Fibroblast of mammary gland (primary cell): Measurements from ENCODE around the gene R3HDM2.

Source experiments
- DNase-seq: peaks from one replicate; pipeline ENCODE4 v3.0.0-alpha.2; 2010; ENCODE audit warnings: low read depth
- H3K4me3 ChIP-seq: 2 replicates; pipeline ENCODE4 v1.5.1; 2011; ENCODE audit warnings: low read depth, mild to moderate bottlenecking, low read length, moderate library complexity; ENCODE audit not compliant: control insufficient read depth
- CTCF ChIP-seq: conservative IDR thresholded peaks from 2 replicates; pipeline ENCODE4 v1.5.1; 2011; ENCODE audit warnings: low read depth, low read length, inconsistent platforms; ENCODE audit not compliant: control insufficient read depth, insufficient read depth

Gene R3HDM2

GRCh38 chr12:57472391-57472790 is 41.5 kb upstream of the R3HDM2 start:
- H3K4me3 ChIP-seq: no peak overlapping the region
- no peak for DNase-seq
- TF ChIP-seq CTCF: no peak

- no peak for DNase-seq
- H3K4me3 ChIP-seq: no peak overlapping the region
- TF ChIP-seq CTCF: no peak
Observed at GRCh38 chr12:57471661-57472060, 40.8 kb upstream of the R3HDM2 start.

- no peak for TF ChIP-seq CTCF
- H3K4me3 ChIP-seq: no peak overlapping the region
- DNase-seq: no peak
Observed at GRCh38 chr12:57470970-57471656, 40.3 kb upstream of the R3HDM2 start.

GRCh38 chr12:57470286-57470969 is 39.6 kb upstream of the R3HDM2 start:
- H3K4me3 ChIP-seq: no peak overlapping the region
- no peak for DNase-seq
- no peak for TF ChIP-seq CTCF

- no peak for DNase-seq
- TF ChIP-seq CTCF: no peak
Observed at GRCh38 chr12:57469296-57470164, 38.7 kb upstream of the R3HDM2 start.

GRCh38 chr12:57467915-57468314 is 37.1 kb upstream of the R3HDM2 start:
- no peak for DNase-seq
- H3K4me3 ChIP-seq: no peak overlapping the region
- TF ChIP-seq CTCF: no peak

More at GRCh38 chr12:57469296-57470164, 38.7 kb upstream of the R3HDM2 start:
- H3K4me3 ChIP-seq: no peak overlapping the region
